K562 (cell line): ENCODE data around the gene RAB4B. TPM values are rescaled to one million over a fixed set of nuclear protein-coding genes. Genes with fewer than 3 reads are reported as not detected.
A peak's percentile ranks its signal among the peaks of the same experiment; 100 is the strongest.

Source experiments
- ARID1B ChIP-seq: fragments of 450-650 bp; IDR thresholded peaks from 2 replicates; pipeline ENCODE4 v1.6.1; 2016; ENCODE audit warnings: antibody characterized with exemption, mild to moderate bottlenecking, inconsistent platforms
- ATF6 ChIP-seq: sonication (generic); formaldehyde crosslinking; IDR thresholded peaks from 2 replicates; pipeline ENCODE4 v1.4.0; 2020; ENCODE audit warnings: mild to moderate bottlenecking, missing genetic modification reagents
- BRF1 ChIP-seq: IDR thresholded peaks from 3 replicates; pipeline ENCODE4 v1.6.1; 2011; ENCODE audit warnings: borderline replicate concordance, mild to moderate bottlenecking; ENCODE audit not compliant: insufficient read length; ENCODE audit errors: extremely low read depth
- DNMT1 ChIP-seq: fragments of 450-650 bp; IDR thresholded peaks from 2 replicates; pipeline ENCODE4 v1.6.1; 2016; ENCODE audit warnings: antibody characterized with exemption, mild to moderate bottlenecking
- EP300 ChIP-seq: IDR thresholded peaks from 2 replicates; pipeline ENCODE4 v1.6.1; 2012; ENCODE audit warnings: low read length, improper control_type of control experiment
- FOXA3 ChIP-seq, 2 experiments: fragments of 450-650 bp in 1 of 2; sonication (generic) in 1 of 2; formaldehyde crosslinking; IDR thresholded peaks in 1 of 2; conservative IDR thresholded peaks in 1 of 2; 2 replicates each; pipeline versions ENCODE4 v1.4.0 to v1.8.0; 2020 to 2022; ENCODE audit warnings: mild to moderate bottlenecking in 2 of 2, missing genetic modification reagents in 1 of 2
- GTF2E2 ChIP-seq: fragments of 200-800 bp; sonication (Bioruptor generic); IDR thresholded peaks from 2 replicates; pipeline ENCODE4 v1.6.1; 2016; ENCODE audit warnings: missing genetic modification characterization, missing compliant biosample characterization
- HBP1 ChIP-seq: fragments of 450-650 bp; formaldehyde crosslinking; IDR thresholded peaks from 2 replicates; pipeline ENCODE4 v1.4.0; 2022; ENCODE audit warnings: missing genetic modification characterization
- KDM4B ChIP-seq, 2 experiments: fragments of 450-650 bp in 1 of 2; sonication (generic) in 1 of 2; IDR thresholded peaks; 2 replicates each; pipeline ENCODE4 v1.6.1; 2016 to 2017; ENCODE audit warnings: borderline replicate concordance in 2 of 2, antibody characterized with exemption in 1 of 2, low read depth in 1 of 2, mild to moderate bottlenecking in 1 of 2
- KLF16 ChIP-seq: IDR thresholded peaks from 2 replicates; pipeline ENCODE4 v1.6.1; 2016; ENCODE audit warnings: antibody characterized with exemption
- MEF2D ChIP-seq: conservative IDR thresholded peaks from 2 replicates; pipeline ENCODE4 v1.6.1; 2016; ENCODE audit warnings: low read depth, missing genetic modification characterization, missing compliant biosample characterization
- NR1H2 ChIP-seq: sonication (generic); formaldehyde crosslinking; IDR thresholded peaks from 2 replicates; pipeline ENCODE4 v1.4.0; 2020; ENCODE audit warnings: mild to moderate bottlenecking, missing genetic modification reagents
- NUFIP1 ChIP-seq: fragments of 450-650 bp; IDR thresholded peaks from 2 replicates; pipeline ENCODE4 v1.6.1; 2018; ENCODE audit not compliant: partially characterized antibody
- PHF8 ChIP-seq: fragments of 200-600 bp; sonication (generic); IDR thresholded peaks from 2 replicates; pipeline ENCODE4 v1.6.1; 2012; ENCODE audit warnings: mixed run types, mild to moderate bottlenecking, inconsistent platforms, low read length, moderate library complexity, borderline replicate concordance
- POLR2AphosphoS2 ChIP-seq: IDR thresholded peaks from 2 replicates; pipeline ENCODE4 v1.6.1; 2012; ENCODE audit warnings: low read length, improper control_type of control experiment
- POLR2AphosphoS5 ChIP-seq: IDR thresholded peaks from 2 replicates; pipeline ENCODE4 v1.6.1; 2011; ENCODE audit warnings: mild to moderate bottlenecking, low read depth, low read length, moderate library complexity; ENCODE audit not compliant: control insufficient read depth, insufficient read depth
- PURB ChIP-seq: sonication (generic); formaldehyde crosslinking; IDR thresholded peaks from 2 replicates; pipeline ENCODE4 v1.9.0; 2021; ENCODE audit warnings: low read depth, mild to moderate bottlenecking, missing genetic modification reagents
- TGIF2 ChIP-seq: sonication (generic); formaldehyde crosslinking; IDR thresholded peaks from 2 replicates; pipeline ENCODE4 v1.8.1; 2022; ENCODE audit warnings: mild to moderate bottlenecking, missing genetic modification reagents, moderate library complexity
- ZFP1 ChIP-seq: fragments of 450-650 bp; formaldehyde crosslinking; IDR thresholded peaks from 2 replicates; pipeline ENCODE4 v1.4.0; 2020; ENCODE audit warnings: mild to moderate bottlenecking, mixed read lengths
- ZKSCAN1 ChIP-seq: fragments of 150-350 bp; IDR thresholded peaks from 2 replicates; pipeline ENCODE4 v1.6.1; 2016; ENCODE audit warnings: low read depth, low read length
- ZNF263 ChIP-seq: sonication (generic); formaldehyde crosslinking; IDR thresholded peaks from 2 replicates; pipeline ENCODE4 v1.8.0; 2022; ENCODE audit warnings: mild to moderate bottlenecking, missing genetic modification reagents, borderline replicate concordance
- ZNF41 ChIP-seq: fragments of 250-450 bp; sonication (Bioruptor Pico); conservative IDR thresholded peaks from 2 replicates; pipeline ENCODE4 v1.4.0; 2020; ENCODE audit warnings: mild to moderate bottlenecking
- ZNF561 ChIP-seq: fragments of 450-650 bp; formaldehyde crosslinking; conservative IDR thresholded peaks from 2 replicates; pipeline ENCODE4 v1.4.0; 2020; ENCODE audit warnings: mild to moderate bottlenecking, moderate library complexity
- polyA plus RNA-seq, 8 experiments: library from polyadenylated mRNA; depleted of rRNA in 4 of 8; stranded (reverse) in 5 of 8; unstranded in 3 of 8; fragments of >200 nt; fragmentation: Nextera tagmentation in 2 of 8; fragmentation: Illumina TruSeq in 1 of 8; extraction: Ambion mirVana in 2 of 8; extraction: Trizol in 1 of 8; gene quantifications; 2 replicates each; pipeline versions ENCODE4 v1.2.1 to v1.2.3, GENCODE V29; 2011 to 2014; ENCODE audit warnings: inconsistent platforms in 1 of 8, missing spikeins in 1 of 8
- total RNA-seq, 7 experiments: library from RNA; depleted of rRNA in 6 of 7; stranded (reverse); fragments of >200 nt in 6 of 7; fragmentation: Illumina TruSeq in 2 of 7; extraction: Trizol in 2 of 7; gene quantifications; 2 replicates each; pipeline versions ENCODE4 v1.2.1 to v1.2.3, GENCODE V29; 2011 to 2021; ENCODE audit warnings: low replicate concordance in 1 of 7
- TF ChIP-seq, protein P1 (sequence below): fragments of 450-650 bp; formaldehyde crosslinking; IDR thresholded peaks from 2 replicates; pipeline ENCODE4 v1.4.0; 2020; ENCODE audit warnings: mild to moderate bottlenecking, moderate library complexity

The RAB4B gene
- total and polyA plus RNA-seq, 9 of the 15 experiments (the other 6 are each of a cell fraction or from before 2014, with no cell fraction given) = 0.28 to 20.4 (median 9.0) TPM

- no peak for TF ChIP-seq GTF2E2 (tag)
- no peak for TF ChIP-seq ZNF41 (CRISPR knock-in tag)
- TF ChIP-seq POLR2AphosphoS2 = no peak
- TF ChIP-seq HBP1 (CRISPR knock-in tag) = no peak
- TF ChIP-seq NUFIP1 = no peak
- no peak for TF ChIP-seq ZNF561
- TF ChIP-seq BRF1 = no peak
- TF ChIP-seq FOXA3 (CRISPR knock-in tag; conservative IDR thresholded peaks at IDR 0.05 in 1 of 2, IDR thresholded peaks at IDR 0.05 in 1 of 2) = no peak
- TF ChIP-seq PHF8 = no peak
- TF ChIP-seq, protein P1, sequence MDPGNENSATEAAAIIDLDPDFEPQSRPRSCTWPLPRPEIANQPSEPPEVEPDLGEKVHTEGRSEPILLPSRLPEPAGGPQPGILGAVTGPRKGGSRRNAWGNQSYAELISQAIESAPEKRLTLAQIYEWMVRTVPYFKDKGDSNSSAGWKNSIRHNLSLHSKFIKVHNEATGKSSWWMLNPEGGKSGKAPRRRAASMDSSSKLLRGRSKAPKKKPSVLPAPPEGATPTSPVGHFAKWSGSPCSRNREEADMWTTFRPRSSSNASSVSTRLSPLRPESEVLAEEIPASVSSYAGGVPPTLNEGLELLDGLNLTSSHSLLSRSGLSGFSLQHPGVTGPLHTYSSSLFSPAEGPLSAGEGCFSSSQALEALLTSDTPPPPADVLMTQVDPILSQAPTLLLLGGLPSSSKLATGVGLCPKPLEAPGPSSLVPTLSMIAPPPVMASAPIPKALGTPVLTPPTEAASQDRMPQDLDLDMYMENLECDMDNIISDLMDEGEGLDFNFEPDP (CRISPR knock-in tag) = no peak
- no peak; the same call in 1 of the 2 replicates for TF ChIP-seq EP300
- TF ChIP-seq KDM4B (IDR thresholded peaks at IDR 0.05; ENCODE audit: borderline replicate concordance in 2 of 2, low read depth in 1 of 2) = no peak
- no peak for TF ChIP-seq KLF16
- no peak for TF ChIP-seq MEF2D (tag)
- no peak for TF ChIP-seq TGIF2 (CRISPR knock-in tag)
- TF ChIP-seq POLR2AphosphoS5 = peak; percentile 9; the same call in 1 of the 2 replicates
- peak; percentile 45; the same call in 1 of the 2 replicates for TF ChIP-seq ZNF263 (CRISPR knock-in tag)
- no peak for TF ChIP-seq ATF6 (CRISPR knock-in tag)
- TF ChIP-seq ZFP1 (CRISPR knock-in tag) = no peak
- TF ChIP-seq NR1H2 (CRISPR knock-in tag) = no peak
- TF ChIP-seq ZKSCAN1 = no peak
- TF ChIP-seq DNMT1 = no peak
- TF ChIP-seq ARID1B = no peak
- TF ChIP-seq PURB (CRISPR knock-in tag) = no peak
These were observed 21.7 kb downstream of the RAB4B start (continued) for GRCh38 chr19:40799558-40800338.
